MG63 (cell line): ENCODE data around the gene PPME1. TPM values are rescaled to one million over a fixed set of nuclear protein-coding genes. Genes with fewer than 3 reads are reported as not detected.

Source experiments
- DNase-seq: peaks from one replicate; pipeline ENCODE4 v3.0.0-alpha.2; 2020
- H3K27me3 ChIP-seq: fragments of 250-450 bp; sonication (Bioruptor Pico); 2 replicates; pipeline ENCODE4 v1.5.1; 2020; ENCODE audit warnings: mild to moderate bottlenecking, moderate library complexity
- H3K36me3 ChIP-seq: fragments of 250-450 bp; sonication (Bioruptor Pico); 2 replicates; pipeline ENCODE4 v1.5.1; 2020; ENCODE audit warnings: mild to moderate bottlenecking, moderate library complexity
- H3K4me3 ChIP-seq: fragments of 250-450 bp; sonication (Bioruptor Pico); 2 replicates; pipeline ENCODE4 v1.5.1; 2020; ENCODE audit warnings: mild to moderate bottlenecking, moderate library complexity
- H3K9me3 ChIP-seq: fragments of 250-450 bp; sonication (Bioruptor Pico); 2 replicates; pipeline ENCODE4 v1.5.1; 2020; ENCODE audit warnings: mild to moderate bottlenecking, moderate library complexity
- total RNA-seq: library from RNA; depleted of rRNA; stranded (reverse); fragments of >200 nt; shearing (Covaris generic); gene quantifications from 2 replicates; pipeline ENCODE4 v1.2.3, GENCODE V29; 2014; ENCODE audit warnings: low replicate concordance; rRNA removed

The PPME1 gene
- total RNA-seq, 1 experiment from 2014 or later, result 29.0 TPM

DNA sequence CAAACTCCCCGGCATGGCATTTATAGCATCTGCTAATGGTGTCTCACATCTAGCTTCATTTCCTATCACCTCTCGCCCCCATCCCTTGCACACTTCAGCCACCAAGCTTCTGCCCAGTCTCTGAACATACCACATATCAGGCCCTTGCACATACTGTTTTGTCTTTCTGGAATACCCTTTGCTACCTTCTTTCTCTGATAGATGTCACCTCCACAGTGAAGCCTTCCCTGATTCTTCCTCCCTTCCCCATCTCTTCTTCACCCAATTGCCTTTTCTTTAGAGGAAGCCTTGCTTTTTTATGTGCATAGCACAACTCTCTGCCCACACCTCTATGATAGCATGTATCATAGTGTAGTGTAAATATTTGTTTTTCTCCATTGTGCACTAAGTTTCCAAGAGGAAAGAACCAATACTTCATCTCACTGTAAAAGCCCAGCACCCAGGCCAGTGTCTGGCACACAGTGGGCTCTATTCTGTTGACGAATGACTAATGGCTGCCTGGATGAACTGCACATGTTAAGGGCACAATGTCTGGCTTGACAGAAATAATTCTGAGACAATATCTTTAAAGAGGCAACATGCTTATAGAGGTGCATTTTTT lies 112.6 kb downstream of the PPME1 start:
- Histone ChIP-seq H3K9me3 (no peaks in the 10 kb centered on the region), H3K27me3 (no peaks in the 10 kb centered on the region), H3K36me3 (no peaks in the 10 kb centered on the region), H3K4me3 (no peak overlapping the region)
- DNase-seq, result no peak

- Histone ChIP-seq H3K4me3 (no peak overlapping the region), H3K27me3 (no peaks in the 10 kb centered on the region), H3K9me3 (no peaks in the 10 kb centered on the region), H3K36me3 (no peaks in the 10 kb centered on the region)
- peak; percentile 18 for DNase-seq
These were observed 113.4 kb downstream of the PPME1 start for GRCh38 chr11:74284466-74284865.

- no peaks in the 10 kb centered on the region for H3K27me3 ChIP-seq
- no peaks in the 10 kb centered on the region for H3K9me3 ChIP-seq
- no peaks in the 10 kb centered on the region for H3K36me3 ChIP-seq
- peak; percentile 77 for DNase-seq
- no peak overlapping the region for H3K4me3 ChIP-seq
These were observed 117.1 kb downstream of the PPME1 start for GRCh38 chr11:74288161-74288560.

- Histone ChIP-seq H3K27me3 (no peaks in the 10 kb centered on the region), H3K9me3 (no peaks in the 10 kb centered on the region; the same call in 1 of the 2 replicates), H3K4me3 (no peak overlapping the region), H3K36me3 (no peaks in the 10 kb centered on the region)
- no peak for DNase-seq
These were observed 117.8 kb downstream of the PPME1 start for GRCh38 chr11:74288911-74289310.

- DNase-seq, result no peak
- no peaks in the 10 kb centered on the region for H3K27me3 ChIP-seq
- no peaks in the 10 kb centered on the region for H3K36me3 ChIP-seq
- no peak overlapping the region for H3K4me3 ChIP-seq
- H3K9me3 ChIP-seq, result no peaks in the 10 kb centered on the region; the same call in 1 of the 2 replicates
These were observed 126.4 kb downstream of the PPME1 start for GRCh38 chr11:74297484-74297883.

- no peak overlapping the region for H3K4me3 ChIP-seq
- H3K27me3 ChIP-seq, result no peaks in the 10 kb centered on the region
- no peaks in the 10 kb centered on the region for H3K36me3 ChIP-seq
- no peak for DNase-seq
- no peaks in the 10 kb centered on the region for H3K9me3 ChIP-seq
These were observed 127.9 kb downstream of the PPME1 start for GRCh38 chr11:74299015-74299414.

Other genes with a start within 250 kb of the PPME1 start
- 0.79 TPM in 1 of 2 replicates, not detected in the other for gene DNAJB13, start 220.3 kb upstream of the PPME1 start, total RNA-seq
- gene UCP2, start 188.4 kb upstream of the PPME1 start, total RNA-seq, result 2.3 TPM in 1 of 2 replicates, not detected in the other
- not detected in 2 replicates for gene UCP3, start 162.2 kb upstream of the PPME1 start, total RNA-seq
- gene C2CD3, start 287 bp upstream of the PPME1 start, total RNA-seq, result 5.8 and 7.8 TPM in 2 replicates
- not detected in 2 replicates for gene P4HA3, start 140.4 kb downstream of the PPME1 start, total RNA-seq
- 0.39 and 0.92 TPM in 2 replicates for gene PGM2L1, start 227.1 kb downstream of the PPME1 start, total RNA-seq